Activated CD4-positive, alpha-beta T cell treated with anti-CD3 and anti-CD28 coated beads for 36 hours (primary cell): ENCODE results near the gene NEDD4L. TPM values are rescaled to one million over a fixed set of nuclear protein-coding genes. Genes with fewer than 3 reads are reported as not detected.

Experiments used
- ATAC-seq: fragments of 200-7000 bp; cut with Tn5 transposase; one replicate; pipeline ENCODE4 v1.10.0; 2021; ENCODE audit warnings: mild to moderate bottlenecking, moderate library complexity
- CTCF ChIA-PET: fragments of 350-600 bp; sonication (Branson Sonifier 250); formaldehyde crosslinking; loops from one replicate; lab custom pipeline; 2021; ENCODE audit warnings: antibody characterized with exemption; lab: Charles Lee
- POLR2A ChIA-PET: fragments of 350-600 bp; sonication (Branson Sonifier 250); formaldehyde crosslinking; loops from one replicate; lab custom pipeline; 2021; ENCODE audit warnings: antibody characterized with exemption, inconsistent platforms; lab: Charles Lee
- DNase-seq: peaks from one replicate; pipeline ENCODE4 v3.0.0-alpha.2; 2020
- H3K27ac Mint-ChIP-seq: one replicate; pipeline ENCODE4 v1.8.0; 2021; ENCODE audit warnings: mixed read lengths
- H3K27me3 Mint-ChIP-seq: one replicate; pipeline ENCODE4 v1.8.0; 2021; ENCODE audit warnings: mixed read lengths
- H3K36me3 Mint-ChIP-seq: one replicate; pipeline ENCODE4 v1.8.0; 2021; ENCODE audit warnings: low read depth, mixed read lengths
- H3K4me1 Mint-ChIP-seq: one replicate; pipeline ENCODE4 v1.8.0; 2021; ENCODE audit warnings: mixed read lengths
- H3K4me3 Mint-ChIP-seq: one replicate; pipeline ENCODE4 v1.8.0; 2021; ENCODE audit warnings: mild to moderate bottlenecking, moderate library complexity, mixed read lengths
- H3K9me3 Mint-ChIP-seq: one replicate; pipeline ENCODE4 v1.8.0; 2021; ENCODE audit warnings: low read depth, mixed read lengths
- intact Hi-C, 2 experiments: fragments of 100-400 bp; cut with DNase I in 1 of 2; cut with micrococcal nuclease in 1 of 2; formaldehyde crosslinking; loops; one replicate each; pipeline versions ENCODE4 v1.14.2 to v1.15.1; 2022 to 2024; cut with DNase I, micrococcal nuclease
- total RNA-seq, 2 experiments: library from RNA; stranded (reverse); gene quantifications; one replicate each; pipeline ENCODE4 v1.2.3, GENCODE V29; 2021

The NEDD4L gene
- total RNA-seq, 2 experiments from 2014 or later, result 6.4 to 6.8 TPM

DNA sequence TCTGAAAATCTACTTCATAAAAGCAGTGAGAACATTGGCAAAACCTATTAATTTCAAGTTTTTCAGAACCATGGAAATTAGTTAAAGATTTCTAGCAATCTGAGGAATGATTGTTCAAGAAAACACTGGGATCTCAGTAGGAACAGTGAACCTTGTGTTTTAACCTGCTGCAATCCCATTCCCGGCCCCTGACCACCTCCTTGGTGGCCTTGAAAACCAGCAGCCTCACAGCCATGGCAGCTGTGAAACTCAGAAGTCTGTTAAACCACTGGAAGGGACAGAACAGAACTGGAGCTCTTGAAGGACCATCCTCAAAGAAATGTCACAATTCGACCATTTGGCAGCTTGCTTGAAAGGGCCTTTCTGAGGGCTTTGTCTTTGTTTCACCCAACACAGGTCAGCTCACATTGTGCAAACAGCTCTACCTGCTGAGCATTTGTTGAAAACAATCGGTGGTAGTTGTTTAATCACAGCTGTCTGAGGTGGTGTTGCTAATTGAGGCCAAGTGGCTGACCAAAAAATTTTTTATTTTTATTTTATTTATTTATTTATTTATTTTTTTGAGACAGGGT is 25.8 kb downstream of the NEDD4L start:
- ChIA-PET CTCF (interaction anchor here (0.7 kb wide), 1 partner anchor 52 kb away, joined by 3 read pairs; no protein-coding TSS in a partner anchor), POLR2A (no interaction called here)
- ATAC-seq (no peak), DNase-seq (no peak)
- Mint-ChIP-seq H3K27ac (no peak overlapping the region), H3K36me3 (no peaks in the 10 kb centered on the region), H3K27me3 (peaks cover 33% of the 10 kb centered on the region), H3K9me3 (no peaks in the 10 kb centered on the region), H3K4me3 (no peak overlapping the region), H3K4me1 (no peaks in the 10 kb centered on the region)
- intact Hi-C loops, result no loop called here

- Mint-ChIP-seq H3K27ac (no peak overlapping the region), H3K9me3 (no peaks in the 10 kb centered on the region), H3K4me1 (no peaks in the 10 kb centered on the region), H3K36me3 (no peaks in the 10 kb centered on the region), H3K4me3 (no peak overlapping the region), H3K27me3 (peaks cover 26% of the 10 kb centered on the region)
- ChIA-PET CTCF (interaction anchor here (0.5 kb wide), 1 partner anchor 40 kb away, joined by 3 read pairs; no protein-coding TSS in a partner anchor), POLR2A (no interaction called here)
- ATAC-seq, result no peak
- no peak for DNase-seq
- intact Hi-C loops, result no loop called here
Measured at GRCh38 chr18:58076052-58076451, 32.0 kb downstream of the NEDD4L start.

- H3K27me3 Mint-ChIP-seq, result peaks cover 23% of the 10 kb centered on the region
- H3K4me3 Mint-ChIP-seq, result no peak overlapping the region
- DNase-seq, result no peak
- no peaks in the 10 kb centered on the region for H3K4me1 Mint-ChIP-seq
- no peaks in the 10 kb centered on the region for H3K9me3 Mint-ChIP-seq
- no peak for ATAC-seq
- no peaks in the 10 kb centered on the region for H3K36me3 Mint-ChIP-seq
- CTCF ChIA-PET, result interaction anchor here (0.6 kb wide), 1 partner anchor 33 kb away, joined by 3 read pairs; no protein-coding TSS in a partner anchor
- intact Hi-C loops, result no loop called here
- POLR2A ChIA-PET, result no interaction called here
- H3K27ac Mint-ChIP-seq, result no peak overlapping the region
Measured at GRCh38 chr18:58077329-58077728, 33.3 kb downstream of the NEDD4L start.

DNA sequence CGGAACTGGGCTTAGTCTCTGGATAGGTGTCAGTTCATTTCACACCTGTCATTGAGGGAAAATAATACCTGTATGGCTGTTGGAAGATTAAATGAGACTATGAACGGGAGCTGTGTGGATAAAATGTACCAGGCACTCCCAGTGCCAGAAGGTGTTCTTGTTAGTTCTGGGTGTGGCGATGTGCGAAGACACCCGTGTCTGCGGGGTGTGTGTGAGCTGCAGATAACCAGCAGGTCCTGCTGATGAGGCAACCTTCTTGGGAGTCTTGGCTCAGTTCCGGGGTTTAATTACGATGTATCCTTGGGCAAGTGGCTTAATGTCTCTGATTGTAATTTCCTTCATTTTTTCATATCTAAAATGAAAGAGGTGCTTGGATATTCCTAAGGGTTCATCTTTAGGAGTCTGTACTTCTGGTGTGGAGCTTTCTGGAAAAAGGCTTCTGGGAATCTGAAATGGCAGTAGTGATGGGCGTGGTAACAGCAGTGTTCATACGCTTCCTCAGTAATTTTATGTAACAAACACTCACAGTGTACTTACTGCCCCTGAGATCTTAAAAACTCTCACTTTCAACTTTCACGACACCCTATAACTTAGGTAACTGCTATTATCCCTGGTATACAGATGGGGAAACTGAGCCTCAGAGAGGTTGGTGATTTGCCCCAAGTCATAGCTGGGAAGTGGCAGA is 35.0 kb downstream of the NEDD4L start:
- peaks cover 21% of the 10 kb centered on the region for H3K27me3 Mint-ChIP-seq
- intact Hi-C loops, result no loop called here
- CTCF ChIA-PET, result interaction anchor here (0.6 kb wide), 1 partner anchor 1158 kb away, joined by 3 read pairs; no protein-coding TSS in a partner anchor

GRCh38 chr18:58080451-58080850 is 36.4 kb downstream of the NEDD4L start:
- ChIA-PET POLR2A (no interaction called here), CTCF (no interaction called here)
- Mint-ChIP-seq H3K27ac (no peak overlapping the region), H3K4me1 (no peaks in the 10 kb centered on the region), H3K9me3 (no peaks in the 10 kb centered on the region), H3K27me3 (peaks cover 21% of the 10 kb centered on the region), H3K4me3 (no peak overlapping the region), H3K36me3 (no peaks in the 10 kb centered on the region)
- ATAC-seq (no peak), DNase-seq (no peak)
- intact Hi-C loops, result no loop called here

More for the DNA sequence above, 35.0 kb downstream of the NEDD4L start:
- Mint-ChIP-seq H3K9me3 (no peaks in the 10 kb centered on the region), H3K4me3 (no peak overlapping the region), H3K36me3 (no peaks in the 10 kb centered on the region), H3K27ac (no peak overlapping the region), H3K4me1 (no peaks in the 10 kb centered on the region)
- ATAC-seq (no peak), DNase-seq (no peak)
- POLR2A ChIA-PET, result no interaction called here

DNA sequence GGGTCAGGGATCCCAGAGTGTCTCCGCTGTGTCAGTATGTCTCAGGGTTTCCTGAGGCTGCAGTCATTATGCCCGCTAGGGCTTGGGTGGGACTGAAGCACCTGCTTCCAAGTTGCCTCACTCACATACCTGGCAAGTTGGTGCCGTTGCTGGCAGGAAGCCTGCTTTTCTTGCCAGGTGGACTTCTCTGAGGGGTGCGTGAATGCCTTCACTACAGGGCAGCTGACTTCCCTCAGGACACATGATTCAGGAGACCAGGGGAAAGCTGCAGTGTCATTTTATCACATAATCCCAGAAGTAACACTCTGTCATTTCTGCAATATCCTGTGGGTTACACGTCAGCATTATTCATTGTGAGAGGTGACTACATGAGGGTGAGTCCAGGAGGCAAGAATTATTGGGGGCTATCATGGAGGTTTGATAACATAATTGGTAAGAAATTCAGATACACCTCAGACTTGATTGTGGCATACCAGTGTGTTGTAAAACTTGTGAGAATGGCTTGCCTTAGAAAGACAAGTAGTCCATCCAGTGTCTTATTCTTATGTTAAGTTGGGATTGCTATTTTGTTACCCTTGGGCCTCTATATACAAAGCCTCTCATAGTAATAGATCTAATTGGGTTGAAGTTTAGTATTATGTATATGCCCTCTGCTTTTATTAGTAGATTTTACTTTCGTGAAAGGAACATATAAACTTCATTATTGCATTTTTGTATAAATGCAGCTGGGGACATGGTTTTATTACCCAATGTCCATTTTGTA is 44.1 kb downstream of the NEDD4L start:
- ChIA-PET CTCF (no interaction called here), POLR2A (no interaction called here)
- no peaks in the 10 kb centered on the region for H3K9me3 Mint-ChIP-seq
- ATAC-seq, result peak; percentile 60
- no peak overlapping the region for H3K4me3 Mint-ChIP-seq
- H3K27ac Mint-ChIP-seq, result no peak overlapping the region
- peaks cover 10% of the 10 kb centered on the region for H3K27me3 Mint-ChIP-seq
- H3K36me3 Mint-ChIP-seq, result no peaks in the 10 kb centered on the region
- peak; percentile 7 for DNase-seq
- no peaks in the 10 kb centered on the region for H3K4me1 Mint-ChIP-seq
- intact Hi-C loops, result no loop called here

- intact Hi-C loops, result no loop called here
- ATAC-seq, result no peak
- ChIA-PET CTCF (no interaction called here), POLR2A (no interaction called here)
- peaks cover 10% of the 10 kb centered on the region for H3K27me3 Mint-ChIP-seq
- no peak for DNase-seq
- H3K36me3 Mint-ChIP-seq, result no peaks in the 10 kb centered on the region
- no peaks in the 10 kb centered on the region for H3K4me1 Mint-ChIP-seq
- H3K9me3 Mint-ChIP-seq, result no peaks in the 10 kb centered on the region
- no peak overlapping the region for H3K27ac Mint-ChIP-seq
- no peak overlapping the region for H3K4me3 Mint-ChIP-seq
Measured at GRCh38 chr18:58088691-58089065, 44.7 kb downstream of the NEDD4L start.

- DNase-seq, result peak; percentile 10
- Mint-ChIP-seq H3K9me3 (no peaks in the 10 kb centered on the region), H3K27ac (no peak overlapping the region), H3K27me3 (peaks cover 2% of the 10 kb centered on the region), H3K4me3 (no peak overlapping the region), H3K36me3 (no peaks in the 10 kb centered on the region), H3K4me1 (no peaks in the 10 kb centered on the region)
- intact Hi-C loops, result no loop called here
- peak; percentile 64 for ATAC-seq
- CTCF ChIA-PET, result interaction anchor here (0.7 kb wide), 1 partner anchor 136 kb away, joined by 3 read pairs; no protein-coding TSS in a partner anchor
- POLR2A ChIA-PET, result no interaction called here
Measured at GRCh38 chr18:58091099-58091611, 47.1 kb downstream of the NEDD4L start.

DNA sequence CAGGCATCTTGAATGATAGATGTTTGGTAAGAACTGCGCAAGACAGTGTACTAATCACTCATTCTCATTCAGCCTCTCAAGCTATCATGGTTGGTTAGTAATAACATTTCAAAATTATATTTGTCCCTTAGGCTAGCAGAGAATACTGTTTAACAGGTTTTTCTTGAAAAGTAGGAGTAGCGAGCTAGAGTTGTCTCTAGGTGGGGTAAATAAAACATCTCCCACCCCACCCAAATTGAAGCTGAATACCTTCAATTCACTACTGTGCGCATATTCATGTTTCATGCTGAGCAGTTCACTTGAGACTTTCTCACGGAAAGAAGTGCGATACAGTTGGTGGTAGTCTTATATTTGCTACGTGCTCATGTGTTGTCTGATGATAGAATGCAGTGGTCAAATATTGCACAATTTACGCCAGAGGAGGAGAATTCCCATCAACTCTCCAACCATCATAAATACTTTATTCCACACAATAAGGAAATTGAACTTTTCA is 49.3 kb downstream of the NEDD4L start:
- DNase-seq, result no peak
- ChIA-PET POLR2A (no interaction called here), CTCF (interaction anchor here (1.0 kb wide), 1 partner anchor 28 kb away, joined by 3 read pairs; no protein-coding TSS in a partner anchor)
- ATAC-seq, result no peak
- Mint-ChIP-seq H3K4me1 (no peaks in the 10 kb centered on the region), H3K36me3 (no peaks in the 10 kb centered on the region), H3K27me3 (no peaks in the 10 kb centered on the region), H3K27ac (no peak overlapping the region), H3K9me3 (no peaks in the 10 kb centered on the region), H3K4me3 (no peak overlapping the region)
- intact Hi-C loops, result no loop called here

- ATAC-seq, result no peak
- ChIA-PET CTCF (interaction anchor here (0.6 kb wide), 1 partner anchor 240 kb away, joined by 4 read pairs; no protein-coding TSS in a partner anchor), POLR2A (no interaction called here)
- Mint-ChIP-seq H3K4me3 (no peak overlapping the region), H3K9me3 (no peaks in the 10 kb centered on the region), H3K27me3 (no peaks in the 10 kb centered on the region), H3K4me1 (no peaks in the 10 kb centered on the region), H3K36me3 (no peaks in the 10 kb centered on the region), H3K27ac (no peak overlapping the region)
- DNase-seq, result no peak
- intact Hi-C loops, result no loop called here
Measured at GRCh38 chr18:58095222-58095621, 51.2 kb downstream of the NEDD4L start.

DNA sequence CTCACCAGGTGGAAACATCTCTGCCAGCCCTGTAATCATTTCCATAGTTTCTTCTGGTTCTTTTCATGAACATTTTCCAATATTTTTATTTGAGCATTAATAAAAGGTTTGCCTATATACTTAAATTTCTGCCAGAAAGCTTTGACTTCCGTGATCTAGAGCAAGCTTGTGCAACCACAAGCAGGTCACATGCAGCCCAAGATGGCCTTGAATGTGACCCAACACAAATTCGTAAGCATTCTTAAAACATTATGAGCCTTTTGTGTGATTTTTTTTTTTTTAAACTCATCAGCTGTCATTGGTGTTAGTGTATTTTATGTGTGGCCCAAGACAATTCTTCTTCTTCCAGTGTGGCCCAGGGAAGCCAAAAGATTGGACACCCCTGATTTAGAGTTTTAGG is 51.6 kb downstream of the NEDD4L start:
- H3K36me3 Mint-ChIP-seq, result no peaks in the 10 kb centered on the region
- intact Hi-C loops, result no loop called here
- no peak overlapping the region for H3K27ac Mint-ChIP-seq
- H3K27me3 Mint-ChIP-seq, result no peaks in the 10 kb centered on the region
- DNase-seq (no peak), ATAC-seq (no peak)
- ChIA-PET CTCF (interaction anchor here (0.6 kb wide), 1 partner anchor 239 kb away, joined by 4 read pairs; no protein-coding TSS in a partner anchor), POLR2A (no interaction called here)
- H3K4me1 Mint-ChIP-seq, result no peaks in the 10 kb centered on the region
- H3K4me3 Mint-ChIP-seq, result no peak overlapping the region
- no peaks in the 10 kb centered on the region for H3K9me3 Mint-ChIP-seq
